Left ventricle myocardium inferior (tissue), 1 donor: ENCODE data around the gene CCSER1. TPM values are rescaled to one million over a fixed set of nuclear protein-coding genes. Genes with fewer than 3 reads are reported as not detected.
"Not testable (repeated sequence)": the region's sequence is repeated elsewhere in the genome, so short reads cannot be mapped to it uniquely, and the experiment has no call there.

Experiments used
- DNase-seq: peaks from one replicate; pipeline ENCODE4 v3.0.0-alpha.2; 2020
- H3K27ac ChIP-seq: fragments of 200-600 bp; replicated peaks from 2 replicates; pipeline ENCODE4 v1.8.0; 2021
- H3K27me3 ChIP-seq: fragments of 200-600 bp; 2 replicates; pipeline ENCODE4 v1.8.0; 2021; ENCODE audit warnings: low read depth
- H3K36me3 ChIP-seq: fragments of 200-600 bp; 2 replicates; pipeline ENCODE4 v1.8.0; 2021
- H3K4me1 ChIP-seq: fragments of 200-600 bp; 2 replicates; pipeline ENCODE4 v1.8.0; 2021
- H3K4me3 ChIP-seq: fragments of 200-600 bp; 2 replicates; pipeline ENCODE4 v1.8.0; 2021; ENCODE audit warnings: mild to moderate bottlenecking, moderate library complexity
- H3K9me3 ChIP-seq: fragments of 200-600 bp; replicated peaks from 2 replicates; pipeline ENCODE4 v1.8.0; 2021
- CTCF ChIP-seq: fragments of 200-600 bp; IDR thresholded peaks from 2 replicates; pipeline ENCODE4 v1.8.0; 2021; ENCODE audit warnings: antibody characterized with exemption, mild to moderate bottlenecking, borderline replicate concordance
- intact Hi-C: fragments of 100-400 bp; cut with micrococcal nuclease; formaldehyde crosslinking; loops from one replicate; pipeline ENCODE4 v1.11.0; 2022
- total RNA-seq: library from RNA; stranded (reverse); fragmentation: NEBNext Ultra II Directional; extraction: Animal tissue kit (Norgen Biotek cat#: 25700); gene quantifications from one replicate; pipeline ENCODE4 v1.2.1, GENCODE V29; 2021
- donor health status: DM: no; HTN: yes; CAD: no; lungs with severe emphysema.

The CCSER1 gene
- total RNA-seq, 1 donor from 2014 or later: 13.2 TPM

DNA sequence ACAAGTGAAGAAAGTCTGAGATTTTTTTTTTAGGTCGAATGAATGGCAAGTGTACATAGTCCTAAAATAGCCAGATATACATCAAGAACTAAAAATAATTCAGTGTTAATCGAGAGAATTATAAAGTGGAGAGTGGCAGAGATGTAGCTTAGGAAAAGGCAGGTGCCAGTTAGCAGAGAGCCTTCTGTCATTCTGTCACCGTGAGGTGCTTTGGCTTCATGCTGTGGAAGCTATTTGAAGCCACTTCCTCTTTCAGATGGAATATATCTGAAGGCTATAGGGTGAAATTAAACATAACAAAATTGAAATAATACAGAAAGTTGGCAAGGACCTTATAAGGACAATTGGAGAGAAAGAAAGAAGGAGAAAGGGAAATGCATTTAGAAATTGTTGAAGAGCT, 756.3 kb downstream of the CCSER1 start:
- H3K4me3 ChIP-seq: no peak overlapping the region
- H3K36me3 ChIP-seq: no peaks in the 10 kb centered on the region
- DNase-seq: no peak
- no peak overlapping the region for H3K27ac ChIP-seq
- no peaks in the 10 kb centered on the region for H3K27me3 ChIP-seq
- intact Hi-C loops: no loop called here
- no peaks in the 10 kb centered on the region for H3K9me3 ChIP-seq
- no peaks in the 10 kb centered on the region for H3K4me1 ChIP-seq
- no peak for TF ChIP-seq CTCF

DNA sequence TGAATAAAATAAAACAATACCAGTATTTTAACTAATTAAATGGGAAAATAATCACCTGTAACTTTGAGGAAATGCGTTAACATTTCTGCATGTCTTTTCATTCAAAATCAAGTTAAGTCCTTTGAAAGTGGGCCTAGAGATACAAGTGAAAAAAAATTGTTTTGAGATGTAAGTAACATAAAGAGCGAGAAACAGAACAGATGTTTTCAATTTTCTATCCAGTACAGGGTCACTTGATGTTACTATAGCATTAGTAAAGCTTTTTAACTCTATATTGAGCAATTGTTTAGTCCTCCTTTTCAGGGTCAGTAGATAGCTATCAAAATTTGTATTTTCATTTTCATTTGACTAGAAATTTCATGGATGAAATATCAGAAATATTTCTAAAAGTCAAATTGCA, 761.4 kb downstream of the CCSER1 start:
- no peak overlapping the region for H3K4me3 ChIP-seq

DNA sequence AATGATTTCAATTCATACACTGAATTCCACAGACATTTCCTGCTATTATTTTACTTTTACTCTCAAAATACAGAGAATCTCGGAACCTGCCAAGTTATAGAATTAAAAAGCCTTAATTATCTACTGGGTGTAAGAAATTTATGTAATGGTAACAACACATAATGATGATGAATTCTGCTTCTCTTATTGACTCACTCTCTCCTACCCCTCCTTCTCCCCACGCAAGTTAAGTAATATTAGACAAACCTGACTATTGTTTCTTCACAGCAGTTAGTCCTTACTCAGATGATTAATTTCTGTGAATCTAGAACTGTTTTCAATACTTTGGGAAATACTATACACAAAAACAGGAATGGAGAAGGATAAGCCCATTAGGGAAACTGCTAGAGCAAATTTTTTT, 762.0 kb downstream of the CCSER1 start:
- Histone ChIP-seq H3K4me3 (no peak overlapping the region), H3K27me3 (no peaks in the 10 kb centered on the region), H3K27ac (no peak overlapping the region), H3K9me3 (no peaks in the 10 kb centered on the region), H3K36me3 (no peaks in the 10 kb centered on the region), H3K4me1 (no peaks in the 10 kb centered on the region)
- intact Hi-C loops: no loop called here
- no peak for TF ChIP-seq CTCF
- DNase-seq: no peak

More for the DNA sequence above, 761.4 kb downstream of the CCSER1 start:
- Histone ChIP-seq H3K36me3 (no peaks in the 10 kb centered on the region), H3K27ac (no peak overlapping the region), H3K9me3 (no peaks in the 10 kb centered on the region), H3K4me1 (no peaks in the 10 kb centered on the region), H3K27me3 (no peaks in the 10 kb centered on the region)
- no peak for DNase-seq
- intact Hi-C loops: no loop called here
- TF ChIP-seq CTCF: no peak

GRCh38 chr4:90903413-90903812, 776.2 kb downstream of the CCSER1 start:
- intact Hi-C loops, H3K4me1 ChIP-seq, H3K36me3 ChIP-seq, DNase-seq, H3K27ac ChIP-seq, H3K27me3 ChIP-seq, H3K4me3 ChIP-seq: not testable (repeated sequence)
- peaks cover 23% of the 10 kb centered on the region for H3K9me3 ChIP-seq

DNA sequence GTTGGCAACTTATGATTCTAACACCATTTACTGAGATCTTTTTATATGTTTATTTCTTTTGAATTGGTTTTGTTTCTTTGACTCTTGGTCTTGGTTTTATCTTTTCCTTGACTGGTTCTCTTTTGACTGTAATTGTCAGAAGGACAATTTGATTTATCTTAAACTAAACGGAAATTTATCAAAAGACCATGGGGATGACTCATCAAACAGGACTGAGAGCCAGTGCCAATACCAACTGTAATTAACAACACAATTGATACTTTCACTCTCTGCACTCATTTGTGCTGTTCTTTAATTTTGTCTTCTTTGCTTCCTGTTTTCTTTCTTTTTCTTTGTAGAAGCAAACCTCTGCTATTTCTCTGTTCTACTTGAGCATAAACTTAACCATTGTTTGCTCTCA, 776.8 kb downstream of the CCSER1 start:
- Histone ChIP-seq H3K9me3 (peaks cover 23% of the 10 kb centered on the region), H3K36me3 (no peaks in the 10 kb centered on the region), H3K4me1 (no peaks in the 10 kb centered on the region), H3K27me3 (no peaks in the 10 kb centered on the region), H3K27ac (no peak overlapping the region), H3K4me3 (no peak overlapping the region)
- no peak for DNase-seq
- TF ChIP-seq CTCF: no peak
- intact Hi-C loops: no loop called here

- Histone ChIP-seq H3K9me3 (peaks cover 18% of the 10 kb centered on the region), H3K27ac (no peak overlapping the region), H3K4me3 (no peak overlapping the region), H3K4me1 (no peaks in the 10 kb centered on the region), H3K27me3 (no peaks in the 10 kb centered on the region), H3K36me3 (no peaks in the 10 kb centered on the region)
- intact Hi-C loops: no loop called here
- no peak for DNase-seq
- TF ChIP-seq CTCF: no peak
Measured at GRCh38 chr4:90906239-90906638, 779.0 kb downstream of the CCSER1 start.

- H3K27ac ChIP-seq, H3K9me3 ChIP-seq, intact Hi-C loops, H3K36me3 ChIP-seq, H3K27me3 ChIP-seq, H3K4me3 ChIP-seq, H3K4me1 ChIP-seq, DNase-seq: not testable (repeated sequence)
Measured at GRCh38 chr4:90911724-90912434, 784.7 kb downstream of the CCSER1 start.
